ENCODE data around the gene LDAF1.

DNA sequence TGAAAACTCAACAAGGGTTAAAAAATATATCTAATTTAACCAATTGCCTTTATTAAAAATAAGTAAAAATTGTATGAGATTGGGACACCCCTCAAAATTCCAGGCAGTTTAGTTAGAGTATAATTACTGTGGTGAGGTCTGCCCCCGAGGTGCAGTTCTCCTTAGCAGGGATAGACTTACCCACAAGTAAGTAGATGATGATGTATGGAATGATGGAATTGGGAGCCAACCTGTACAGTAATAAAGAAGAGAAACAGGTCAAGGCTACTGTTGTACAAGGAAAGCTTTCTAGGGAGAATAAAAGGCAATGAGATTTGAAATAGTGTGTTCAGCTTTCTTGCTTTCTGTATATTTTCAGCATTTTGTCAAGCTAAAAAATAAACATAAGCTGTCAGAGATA lies 1.8 kb downstream of the LDAF1 start:
- TF ChIP-seq, protein P1, sequence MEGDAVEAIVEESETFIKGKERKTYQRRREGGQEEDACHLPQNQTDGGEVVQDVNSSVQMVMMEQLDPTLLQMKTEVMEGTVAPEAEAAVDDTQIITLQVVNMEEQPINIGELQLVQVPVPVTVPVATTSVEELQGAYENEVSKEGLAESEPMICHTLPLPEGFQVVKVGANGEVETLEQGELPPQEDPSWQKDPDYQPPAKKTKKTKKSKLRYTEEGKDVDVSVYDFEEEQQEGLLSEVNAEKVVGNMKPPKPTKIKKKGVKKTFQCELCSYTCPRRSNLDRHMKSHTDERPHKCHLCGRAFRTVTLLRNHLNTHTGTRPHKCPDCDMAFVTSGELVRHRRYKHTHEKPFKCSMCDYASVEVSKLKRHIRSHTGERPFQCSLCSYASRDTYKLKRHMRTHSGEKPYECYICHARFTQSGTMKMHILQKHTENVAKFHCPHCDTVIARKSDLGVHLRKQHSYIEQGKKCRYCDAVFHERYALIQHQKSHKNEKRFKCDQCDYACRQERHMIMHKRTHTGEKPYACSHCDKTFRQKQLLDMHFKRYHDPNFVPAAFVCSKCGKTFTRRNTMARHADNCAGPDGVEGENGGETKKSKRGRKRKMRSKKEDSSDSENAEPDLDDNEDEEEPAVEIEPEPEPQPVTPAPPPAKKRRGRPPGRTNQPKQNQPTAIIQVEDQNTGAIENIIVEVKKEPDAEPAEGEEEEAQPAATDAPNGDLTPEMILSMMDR (IDR thresholded peaks at IDR 0.05) = no peak
- TF ChIP-seq EP300 (IDR thresholded peaks at IDR 0.05) (no peak), POLR2AphosphoS5 (IDR thresholded peaks at IDR 0.05) (no peak), POLR2A (IDR thresholded peaks at IDR 0.05) (no peak)
